ENCODE measurements around the gene TGM3.

Gene TGM3

DNA sequence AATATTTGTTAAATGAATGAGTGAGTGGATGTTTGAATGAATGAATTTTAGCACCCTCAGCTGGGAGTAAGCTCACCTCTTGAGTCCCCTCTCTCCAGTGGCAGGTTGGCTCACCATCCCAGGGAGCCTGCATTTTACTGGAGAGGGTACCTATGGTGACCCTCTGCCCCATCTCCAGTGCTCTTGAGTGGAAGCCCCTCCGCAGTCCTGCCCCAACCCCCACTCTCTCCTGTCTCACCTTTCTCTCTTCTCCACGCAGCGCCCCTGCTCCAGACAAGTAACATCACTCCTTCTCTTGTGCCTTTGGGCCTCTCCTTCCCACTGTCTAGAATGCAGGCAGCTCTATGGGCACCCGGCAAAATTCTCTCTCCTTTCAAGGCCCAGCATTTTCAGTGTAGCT, 11.3 kb downstream of the TGM3 start:
- no peak for DNase-seq (ENCODE audit: low spot score)
- TF ChIP-seq, protein P1, sequence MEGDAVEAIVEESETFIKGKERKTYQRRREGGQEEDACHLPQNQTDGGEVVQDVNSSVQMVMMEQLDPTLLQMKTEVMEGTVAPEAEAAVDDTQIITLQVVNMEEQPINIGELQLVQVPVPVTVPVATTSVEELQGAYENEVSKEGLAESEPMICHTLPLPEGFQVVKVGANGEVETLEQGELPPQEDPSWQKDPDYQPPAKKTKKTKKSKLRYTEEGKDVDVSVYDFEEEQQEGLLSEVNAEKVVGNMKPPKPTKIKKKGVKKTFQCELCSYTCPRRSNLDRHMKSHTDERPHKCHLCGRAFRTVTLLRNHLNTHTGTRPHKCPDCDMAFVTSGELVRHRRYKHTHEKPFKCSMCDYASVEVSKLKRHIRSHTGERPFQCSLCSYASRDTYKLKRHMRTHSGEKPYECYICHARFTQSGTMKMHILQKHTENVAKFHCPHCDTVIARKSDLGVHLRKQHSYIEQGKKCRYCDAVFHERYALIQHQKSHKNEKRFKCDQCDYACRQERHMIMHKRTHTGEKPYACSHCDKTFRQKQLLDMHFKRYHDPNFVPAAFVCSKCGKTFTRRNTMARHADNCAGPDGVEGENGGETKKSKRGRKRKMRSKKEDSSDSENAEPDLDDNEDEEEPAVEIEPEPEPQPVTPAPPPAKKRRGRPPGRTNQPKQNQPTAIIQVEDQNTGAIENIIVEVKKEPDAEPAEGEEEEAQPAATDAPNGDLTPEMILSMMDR (IDR thresholded peaks at IDR 0.05; ENCODE audit: extremely low read depth, insufficient read depth, missing control alignments) = no peak
- in situ Hi-C loops (cut with MboI; ENCODE audit: low pct_unique_long_range_greater_than_20kb, low sequenced_read_pairs, unreplicated experiment) = no loop called here

DNA sequence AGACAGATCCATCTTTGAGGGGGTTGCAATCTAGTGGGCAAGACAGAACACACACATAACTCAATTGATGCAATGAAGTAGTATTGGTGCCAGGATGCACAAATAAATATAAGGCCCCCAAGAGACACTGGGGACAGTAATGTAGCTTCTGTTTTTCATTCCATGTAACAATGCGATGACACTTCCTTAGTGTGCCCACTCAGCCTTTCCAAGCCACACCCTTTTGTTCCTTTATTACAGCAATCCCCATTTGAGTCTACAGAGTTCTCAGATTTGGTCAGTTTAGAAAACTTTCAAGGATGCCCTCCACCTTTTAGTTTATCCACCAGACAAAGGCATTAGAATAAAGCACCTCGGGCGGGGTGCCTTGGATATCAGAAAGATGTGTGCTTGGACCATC, 15.5 kb downstream of the TGM3 start:
- no peak for DNase-seq (ENCODE audit: low spot score)
- TF ChIP-seq, protein P1 (IDR thresholded peaks at IDR 0.05; ENCODE audit: extremely low read depth, insufficient read depth, missing control alignments) = no peak
- in situ Hi-C loops (cut with MboI; ENCODE audit: low pct_unique_long_range_greater_than_20kb, low sequenced_read_pairs, unreplicated experiment) = no loop called here

DNA sequence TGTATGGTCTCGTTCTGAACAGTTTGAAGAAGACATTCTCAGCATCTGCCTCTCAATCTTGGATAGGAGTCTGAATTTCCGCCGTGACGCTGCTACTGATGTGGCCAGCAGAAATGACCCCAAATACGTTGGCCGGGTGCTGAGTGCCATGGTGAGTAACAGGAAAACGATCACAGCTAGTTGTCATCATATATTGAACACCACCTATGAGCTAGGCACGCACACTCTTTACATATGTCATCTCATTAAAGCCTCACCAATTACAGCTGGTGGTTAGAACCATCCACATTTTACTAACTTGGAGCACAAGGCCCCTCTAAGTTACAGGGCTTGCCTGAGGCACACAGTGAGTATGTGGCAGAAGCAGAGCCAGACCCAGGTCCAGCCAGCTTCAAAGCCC, 17.1 kb downstream of the TGM3 start:
- TF ChIP-seq, protein P1 (IDR thresholded peaks at IDR 0.05; ENCODE audit: extremely low read depth, insufficient read depth, missing control alignments) = no peak
- DNase-seq (ENCODE audit: low spot score) = no peak
- in situ Hi-C loops (cut with MboI; ENCODE audit: low pct_unique_long_range_greater_than_20kb, low sequenced_read_pairs, unreplicated experiment) = no loop called here

DNA sequence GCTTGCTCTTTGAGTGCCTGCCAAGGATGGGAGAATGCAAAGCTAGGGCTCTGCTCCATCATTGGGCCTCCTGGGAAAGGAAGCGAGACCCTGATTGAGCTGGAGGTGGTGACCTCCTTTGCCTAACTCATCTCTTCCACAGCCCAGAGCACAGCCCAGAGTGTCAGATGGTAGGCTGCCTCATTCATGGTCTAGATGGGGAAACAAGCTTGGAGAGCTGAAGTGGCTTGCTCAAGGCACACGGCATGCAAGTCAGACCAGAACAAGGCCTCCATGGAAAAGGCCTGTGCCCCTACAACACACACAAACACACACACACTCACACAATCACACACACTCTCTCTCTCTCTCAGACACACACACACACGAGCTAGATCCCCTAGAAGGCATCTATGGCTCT, 17.5 kb downstream of the TGM3 start:
- DNase-seq (ENCODE audit: low spot score) = no peak
- TF ChIP-seq, protein P1 (IDR thresholded peaks at IDR 0.05; ENCODE audit: extremely low read depth, insufficient read depth, missing control alignments) = no peak
- in situ Hi-C loops (cut with MboI; ENCODE audit: low pct_unique_long_range_greater_than_20kb, low sequenced_read_pairs, unreplicated experiment) = no loop called here

DNA sequence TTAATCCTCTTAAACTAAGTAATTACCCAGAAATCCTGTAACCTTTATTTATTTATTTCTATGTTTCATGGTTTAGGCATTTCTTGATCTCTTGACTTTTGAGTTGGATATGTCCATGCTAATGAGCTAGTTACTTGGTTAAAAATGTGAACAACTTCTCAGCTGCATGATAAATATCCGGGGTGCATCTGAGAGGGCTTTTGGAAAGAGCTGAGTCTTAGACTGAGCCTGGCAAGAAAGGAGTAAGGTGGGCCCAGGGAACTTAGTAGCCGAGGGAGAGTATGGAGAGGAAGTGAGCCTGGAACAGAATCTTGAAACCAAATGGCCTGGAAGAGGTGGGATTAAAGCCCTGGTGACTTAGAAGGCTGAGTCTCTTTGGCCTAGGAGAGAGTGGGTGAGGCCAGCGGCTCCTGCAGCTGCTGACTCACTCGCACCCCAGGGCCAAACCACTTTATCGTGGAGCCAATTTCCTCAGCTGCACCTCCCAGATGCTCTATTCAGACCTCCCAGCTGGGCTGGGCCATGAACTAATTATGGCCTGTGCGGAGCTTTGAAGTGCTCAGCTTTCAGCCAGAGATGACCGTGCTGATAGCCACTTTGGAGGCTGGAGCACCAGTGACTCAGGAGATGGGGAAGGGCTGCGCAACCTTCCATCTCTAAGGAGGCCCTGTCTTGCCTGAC, 19.1 kb downstream of the TGM3 start:
- TF ChIP-seq, protein P1 (IDR thresholded peaks at IDR 0.05; ENCODE audit: extremely low read depth, insufficient read depth, missing control alignments) = no peak
- no peak for DNase-seq (ENCODE audit: low spot score)
- in situ Hi-C loops (cut with MboI; ENCODE audit: low pct_unique_long_range_greater_than_20kb, low sequenced_read_pairs, unreplicated experiment) = no loop called here

DNA sequence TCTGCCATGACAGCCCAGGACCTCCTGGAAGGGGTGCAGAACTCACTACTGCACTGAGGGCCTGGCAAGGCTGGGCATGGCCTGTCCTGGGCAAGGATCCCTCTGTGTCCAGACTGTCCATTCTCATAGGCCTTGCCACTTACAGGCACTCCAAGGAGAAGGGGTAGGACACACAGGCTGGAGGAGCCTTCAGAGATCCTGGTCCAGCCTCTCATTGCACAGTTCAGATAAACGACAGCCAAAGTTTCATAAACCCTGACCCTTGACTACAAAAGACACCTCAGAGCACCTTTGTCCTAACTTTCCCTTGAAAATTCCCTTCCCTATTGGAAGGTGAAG, 19.6 kb downstream of the TGM3 start:
- in situ Hi-C loops (cut with MboI; ENCODE audit: low pct_unique_long_range_greater_than_20kb, low sequenced_read_pairs, unreplicated experiment) = no loop called here
- DNase-seq (ENCODE audit: low spot score) = no peak
- TF ChIP-seq, protein P1 (IDR thresholded peaks at IDR 0.05; ENCODE audit: extremely low read depth, insufficient read depth, missing control alignments) = no peak
